NCI-H2107 treated with DMSO at 0.1 percent for 48 hours (cell line): ENCODE results near the gene CPEB3.
"Not testable (repeated sequence)": the region's sequence is repeated elsewhere in the genome, so short reads cannot be mapped to it uniquely, and the experiment has no call there.

Experiments used
- DNase-seq: peaks from one replicate; lab custom pipeline; 2025; ENCODE audit not compliant: unreplicated experiment; lab: John Stamatoyannopoulos, UW

Gene CPEB3

GRCh38 chr10:92146107-92146506, 144.8 kb downstream of the CPEB3 start:
- no peak for DNase-seq

- DNase-seq: no peak
Observed at GRCh38 chr10:92142949-92143348, 147.9 kb downstream of the CPEB3 start.

- DNase-seq: no peak
Observed at GRCh38 chr10:92142512-92142911, 148.4 kb downstream of the CPEB3 start.

- not testable (repeated sequence) for DNase-seq
Observed at GRCh38 chr10:92141147-92141546, 149.7 kb downstream of the CPEB3 start.

GRCh38 chr10:92134049-92134448, 156.8 kb downstream of the CPEB3 start:
- DNase-seq: not testable (repeated sequence)

- no peak for DNase-seq
Observed at GRCh38 chr10:92131275-92131820, 159.5 kb downstream of the CPEB3 start.

GRCh38 chr10:92130622-92131274, 160.1 kb downstream of the CPEB3 start:
- no peak for DNase-seq

GRCh38 chr10:92126100-92126650, 164.7 kb downstream of the CPEB3 start:
- no peak for DNase-seq

GRCh38 chr10:92125144-92125543, 165.7 kb downstream of the CPEB3 start:
- no peak for DNase-seq

GRCh38 chr10:92124616-92125143, 166.2 kb downstream of the CPEB3 start:
- DNase-seq: no peak

- DNase-seq: no peak
Observed at GRCh38 chr10:92124020-92124419, 166.9 kb downstream of the CPEB3 start.

GRCh38 chr10:92122941-92123450, 167.9 kb downstream of the CPEB3 start:
- no peak for DNase-seq

GRCh38 chr10:92121686-92122492, 169.0 kb downstream of the CPEB3 start:
- no peak for DNase-seq

GRCh38 chr10:92119340-92119739, 171.5 kb downstream of the CPEB3 start:
- DNase-seq: no peak

- not testable (repeated sequence) for DNase-seq
Observed at GRCh38 chr10:92114917-92115316, 176.0 kb downstream of the CPEB3 start.

GRCh38 chr10:92113911-92114600, 176.8 kb downstream of the CPEB3 start:
- DNase-seq: no peak

GRCh38 chr10:92112462-92112861, 178.4 kb downstream of the CPEB3 start:
- no peak for DNase-seq

GRCh38 chr10:92111336-92111939, 179.4 kb downstream of the CPEB3 start:
- no peak for DNase-seq

- peak; percentile 92 for DNase-seq
Observed at GRCh38 chr10:92110039-92110794, 180.7 kb downstream of the CPEB3 start.

GRCh38 chr10:92108747-92109146, 182.1 kb downstream of the CPEB3 start:
- no peak for DNase-seq
